ENCODE measurements around the gene SFRP4.
A peak's percentile ranks its signal among the peaks of the same experiment; 100 is the strongest.

The SFRP4 gene

GRCh38 chr7:37925620-37926019, 9.0 kb upstream of the SFRP4 start:
- no peak for DNase-seq (ENCODE audit: low read depth in 3 of 3, low spot score in 1 of 3)

- no peak for DNase-seq (ENCODE audit: low read depth in 3 of 3, low spot score in 1 of 3)
Measured at GRCh38 chr7:37924491-37925041, 7.9 kb upstream of the SFRP4 start.

- no peak for DNase-seq (ENCODE audit: low read depth in 3 of 3, low spot score in 1 of 3)
Measured at GRCh38 chr7:37923996-37924395, 7.4 kb upstream of the SFRP4 start.

- DNase-seq (ENCODE audit: low read depth in 3 of 3, low spot score in 1 of 3), result no peak
Measured at GRCh38 chr7:37921876-37922275, 5.3 kb upstream of the SFRP4 start.

- no peak for DNase-seq (ENCODE audit: low read depth in 3 of 3, low spot score in 1 of 3)
Measured at GRCh38 chr7:37920849-37921805, 4.5 kb upstream of the SFRP4 start.

GRCh38 chr7:37920305-37920848, 3.8 kb upstream of the SFRP4 start, which contains the start of gene EPDR1:
TSS of gene EPDR1 (plus strand) at chr7:37920640. CDS start at chr7:37920940, 300 bp downstream.
- DNase-seq (ENCODE audit: low read depth in 3 of 3, low spot score in 1 of 3), result peak in 1 of 3 donors; percentile 4

- no peak for DNase-seq (ENCODE audit: low read depth in 3 of 3, low spot score in 1 of 3)
Measured at GRCh38 chr7:37918526-37918925, 1.9 kb upstream of the SFRP4 start.

GRCh38 chr7:37916017-37916672, 472 bp downstream of the SFRP4 start:
- no peak for DNase-seq (ENCODE audit: low read depth in 3 of 3, low spot score in 1 of 3)

GRCh38 chr7:37915438-37915837, 1.2 kb downstream of the SFRP4 start:
- DNase-seq (ENCODE audit: low read depth in 3 of 3, low spot score in 1 of 3), result no peak

- DNase-seq (ENCODE audit: low read depth in 3 of 3, low spot score in 1 of 3), result no peak
Measured at GRCh38 chr7:37912756-37913155, 3.9 kb downstream of the SFRP4 start.

- DNase-seq (ENCODE audit: low read depth in 3 of 3, low spot score in 1 of 3), result no peak
Measured at GRCh38 chr7:37908221-37908788, 8.3 kb downstream of the SFRP4 start.

GRCh38 chr7:37901890-37902524, 14.6 kb downstream of the SFRP4 start:
- no peak for DNase-seq (ENCODE audit: low read depth in 3 of 3, low spot score in 1 of 3)

- DNase-seq (ENCODE audit: low read depth in 3 of 3, low spot score in 1 of 3), result no peak
Measured at GRCh38 chr7:37901236-37901827, 15.3 kb downstream of the SFRP4 start.

GRCh38 chr7:37899712-37900247, 16.8 kb downstream of the SFRP4 start:
- no peak for DNase-seq (ENCODE audit: low read depth in 3 of 3, low spot score in 1 of 3)

GRCh38 chr7:37894671-37895070, 21.9 kb downstream of the SFRP4 start:
- no peak for DNase-seq (ENCODE audit: low read depth in 3 of 3, low spot score in 1 of 3)

GRCh38 chr7:37893359-37893758, 23.3 kb downstream of the SFRP4 start:
- DNase-seq (ENCODE audit: low read depth in 3 of 3, low spot score in 1 of 3), result no peak

- DNase-seq (ENCODE audit: low read depth in 3 of 3, low spot score in 1 of 3), result no peak
Measured at GRCh38 chr7:37882086-37882485, 34.5 kb downstream of the SFRP4 start.
